H9 (cell line): Measurements from ENCODE around the gene ACBD7. TPM values are rescaled to one million over a fixed set of nuclear protein-coding genes. Genes with fewer than 3 reads are reported as not detected.

Source experiments
- DNase-seq: peaks from one replicate; pipeline ENCODE4 v3.0.0-alpha.2; 2017
- H2AFZ ChIP-seq: one replicate; pipeline ENCODE4 v1.6.1; 2013; ENCODE audit warnings: mild to moderate bottlenecking, low read length, control low read depth, moderate library complexity
- H2AK5ac ChIP-seq: 2 replicates; pipeline ENCODE4 v1.6.1; 2013; ENCODE audit warnings: low read length, control low read depth, mixed read lengths; ENCODE audit not compliant: insufficient read length
- H2BK120ac ChIP-seq: one replicate; pipeline ENCODE4 v1.6.1; 2013; ENCODE audit warnings: low read depth, mild to moderate bottlenecking, low read length, control low read depth, inconsistent platforms; ENCODE audit not compliant: poor library complexity, severe bottlenecking
- H2BK12ac ChIP-seq: 2 replicates; pipeline ENCODE4 v1.6.1; 2013; ENCODE audit warnings: low read length, control low read depth, mixed read lengths, low read depth; ENCODE audit not compliant: insufficient read length
- H2BK15ac ChIP-seq: 2 replicates; pipeline ENCODE4 v1.6.1; 2013; ENCODE audit warnings: low read depth, low read length, control low read depth
- H2BK20ac ChIP-seq: one replicate; pipeline ENCODE4 v1.6.1; 2013; ENCODE audit warnings: low read depth, mild to moderate bottlenecking, low read length, control low read depth, inconsistent platforms; ENCODE audit not compliant: poor library complexity, severe bottlenecking
- H2BK5ac ChIP-seq: 2 replicates; pipeline ENCODE4 v1.6.1; 2013; ENCODE audit warnings: low read length, control low read depth, mixed read lengths; ENCODE audit not compliant: insufficient read length
- H3K14ac ChIP-seq: 2 replicates; pipeline ENCODE4 v1.6.1; 2013; ENCODE audit warnings: low read length, control low read depth; ENCODE audit not compliant: insufficient read depth
- H3K18ac ChIP-seq: 2 replicates; pipeline ENCODE4 v1.6.1; 2013; ENCODE audit warnings: low read depth, mild to moderate bottlenecking, mixed read lengths, low read length, control low read depth; ENCODE audit not compliant: insufficient read length
- H3K23ac ChIP-seq: 2 replicates; pipeline ENCODE4 v1.6.1; 2013; ENCODE audit warnings: low read length, control low read depth, mixed read lengths, low read depth; ENCODE audit not compliant: insufficient read length
- H3K23me2 ChIP-seq: 2 replicates; pipeline ENCODE4 v1.6.1; 2013; ENCODE audit warnings: low read depth, mild to moderate bottlenecking, mixed read lengths, low read length, control low read depth; ENCODE audit not compliant: insufficient read length, poor library complexity, severe bottlenecking
- H3K27ac ChIP-seq: 2 replicates; pipeline ENCODE4 v1.5.1; 2013; ENCODE audit warnings: low read length, control low read depth, mixed read lengths, low read depth; ENCODE audit not compliant: insufficient read length
- H3K27me3 ChIP-seq: 2 replicates; pipeline ENCODE4 v1.6.1; 2013; ENCODE audit warnings: low read length, control low read depth, inconsistent platforms; ENCODE audit not compliant: insufficient read depth
- H3K4ac ChIP-seq: 2 replicates; pipeline ENCODE4 v1.6.1; 2013; ENCODE audit warnings: low read depth, mild to moderate bottlenecking, control low read depth, inconsistent platforms, low read length, moderate library complexity
- H3K4me1 ChIP-seq: 2 replicates; pipeline ENCODE4 v1.6.1; 2013; ENCODE audit warnings: low read length, control low read depth, inconsistent platforms; ENCODE audit not compliant: insufficient read depth
- H3K4me2 ChIP-seq: 2 replicates; pipeline ENCODE4 v1.6.1; 2013; ENCODE audit warnings: low read length, control low read depth, mixed read lengths; ENCODE audit not compliant: insufficient read length, insufficient read depth
- H3K56ac ChIP-seq: 2 replicates; pipeline ENCODE4 v1.6.1; 2013; ENCODE audit warnings: low read depth, mild to moderate bottlenecking, mixed read lengths, low read length, control low read depth; ENCODE audit not compliant: insufficient read length
- H3K79me1 ChIP-seq: 2 replicates; pipeline ENCODE4 v1.6.1; 2013; ENCODE audit warnings: low read depth, mild to moderate bottlenecking, moderate library complexity, low read length, control low read depth, inconsistent platforms; ENCODE audit not compliant: insufficient read depth, poor library complexity, severe bottlenecking
- H3K79me2 ChIP-seq: 2 replicates; pipeline ENCODE4 v1.6.1; 2013; ENCODE audit warnings: low read length, control low read depth, inconsistent platforms; ENCODE audit not compliant: insufficient read depth
- H3K9ac ChIP-seq: 2 replicates; pipeline ENCODE4 v1.6.1; 2013; ENCODE audit warnings: low read length, control low read depth, mixed read lengths; ENCODE audit not compliant: insufficient read length; ENCODE audit errors: extremely low read depth
- H3K9me3 ChIP-seq: one replicate; pipeline ENCODE4 v1.6.1; 2013; ENCODE audit warnings: low read depth, low read length, inconsistent platforms; ENCODE audit not compliant: control insufficient read depth
- H3T11ph ChIP-seq: one replicate; pipeline ENCODE4 v1.6.1; 2013; ENCODE audit warnings: mild to moderate bottlenecking, low read length, control low read depth, inconsistent platforms
- H4K20me1 ChIP-seq: one replicate; pipeline ENCODE4 v1.6.1; 2013; ENCODE audit not compliant: control insufficient read depth, insufficient read length, insufficient read depth
- H4K5ac ChIP-seq: 2 replicates; pipeline ENCODE4 v1.6.1; 2013; ENCODE audit warnings: low read depth, mild to moderate bottlenecking, mixed read lengths, low read length, control low read depth; ENCODE audit not compliant: insufficient read length
- H4K8ac ChIP-seq: replicated peaks from 2 replicates; pipeline ENCODE4 v1.6.1; 2013; ENCODE audit warnings: low read length, control low read depth, mixed read lengths, low read depth; ENCODE audit not compliant: insufficient read length
- H4K91ac ChIP-seq: 2 replicates; pipeline ENCODE4 v1.6.1; 2013; ENCODE audit warnings: low read depth, mild to moderate bottlenecking, moderate library complexity, mixed read lengths, low read length, control low read depth; ENCODE audit not compliant: insufficient read length
- H3K27ac Mint-ChIP-seq, 3 experiments: 2 replicates in 2 of 3; 3 replicates in 1 of 3; pipeline ENCODE4 v1.8.0; 2020 to 2021; ENCODE audit warnings: mixed read lengths in 3 of 3, mild to moderate bottlenecking in 1 of 3, moderate library complexity in 1 of 3
- H3K27me3 Mint-ChIP-seq: 2 replicates; pipeline ENCODE4 v1.8.0; 2021; ENCODE audit warnings: low read depth, mild to moderate bottlenecking, moderate library complexity, mixed read lengths
- H3K36me3 Mint-ChIP-seq, 3 experiments: 2 replicates in 2 of 3; 3 replicates in 1 of 3; pipeline ENCODE4 v1.8.0; 2020 to 2021; ENCODE audit warnings: low read depth in 3 of 3, mixed read lengths in 3 of 3; ENCODE audit not compliant: insufficient read depth in 1 of 3
- H3K4me1 Mint-ChIP-seq, 2 experiments: 2 replicates each; pipeline ENCODE4 v1.8.0; 2020; ENCODE audit warnings: mixed read lengths in 2 of 2
- H3K4me3 Mint-ChIP-seq, 2 experiments: 2 replicates in 1 of 2; 3 replicates in 1 of 2; pipeline ENCODE4 v1.8.0; 2020 to 2021; ENCODE audit warnings: mild to moderate bottlenecking in 2 of 2, mixed read lengths in 2 of 2, moderate library complexity in 1 of 2
- H3K9me3 Mint-ChIP-seq, 2 experiments: 2 replicates in 1 of 2; 3 replicates in 1 of 2; pipeline ENCODE4 v1.8.0; 2020; ENCODE audit warnings: mild to moderate bottlenecking in 2 of 2, mixed read lengths in 2 of 2, moderate library complexity in 1 of 2
- WGBS: extraction: QIAGEN DNeasy Blood & Tissue Kit; methylation state at CpG from one replicate; pipeline ENCODE4 v1.1.7; 2013; ENCODE audit warnings: missing lambda C conversion rate, low lambda C conversion rate, mixed read lengths; ENCODE audit not compliant: insufficient read length; ENCODE audit errors: extremely low coverage; 5-methylcytosine and 5-hydroxymethylcytosine counted together
- total RNA-seq: library from RNA; stranded (reverse); gene quantifications from 2 replicates; pipeline ENCODE4 v1.2.1, GENCODE V29; 2021
- TF ChIP-seq, protein P1 (sequence below): fragments of 200-600 bp; sonication (generic); conservative IDR thresholded peaks from 3 replicates; pipeline ENCODE4 v1.8.0; 2021; ENCODE audit warnings: antibody characterized with exemption, mild to moderate bottlenecking

Gene ACBD7
- total RNA-seq, 1 experiment from 2014 or later, result 25.0 TPM

DNA sequence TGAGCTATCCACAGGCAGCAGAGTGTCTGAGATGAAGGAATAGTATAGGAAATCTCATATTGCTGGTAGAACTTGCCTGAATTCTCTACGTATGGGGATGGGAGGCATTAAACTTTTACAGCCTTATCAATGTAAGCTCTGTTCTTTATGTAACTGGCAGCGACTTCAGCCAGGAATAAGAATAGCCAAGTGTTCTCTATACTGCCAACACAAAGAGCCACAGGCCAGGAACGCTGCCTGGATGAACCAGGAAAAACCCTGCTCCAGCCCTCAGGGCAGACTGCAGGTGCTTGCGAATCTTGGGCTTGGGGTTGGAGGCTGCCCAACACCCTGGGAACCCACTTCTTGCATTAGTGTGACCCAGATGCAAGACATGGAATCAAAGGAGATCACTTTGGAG, 50.9 kb downstream of the ACBD7 start:
- Histone ChIP-seq H3K27me3 (no peaks in the 10 kb centered on the region), H3K14ac (no peak overlapping the region), H3K23me2 (no peaks in the 10 kb centered on the region), H3K4ac (no peak overlapping the region), H2BK20ac (no peak overlapping the region), H3K4me1 (no peaks in the 10 kb centered on the region; the same call in 1 of the 2 replicates), H3K9ac (no peak overlapping the region), H4K5ac (no peak overlapping the region), H2AK5ac (no peak overlapping the region), H3K79me2 (no peaks in the 10 kb centered on the region), H3K9me3 (no peaks in the 10 kb centered on the region), H2BK5ac (no peak overlapping the region), H4K20me1 (no peaks in the 10 kb centered on the region), H2BK12ac (no peak overlapping the region), H3T11ph (no peak overlapping the region), H3K79me1 (no peaks in the 10 kb centered on the region), H2BK15ac (no peak overlapping the region), H4K91ac (no peak overlapping the region), H2AFZ (no peak overlapping the region), H3K56ac (no peak overlapping the region), H4K8ac (no peak overlapping the region), H3K23ac (no peak overlapping the region), H3K4me2 (no peak overlapping the region), H3K18ac (no peak overlapping the region), H3K27ac (no peak overlapping the region), H2BK120ac (no peak overlapping the region)
- Mint-ChIP-seq H3K27ac (no peak overlapping the region), H3K4me1 (peaks cover 10 to 11% of the 10 kb centered on the region in 2 experiments), H3K9me3 (peaks cover 0 to 3% of the 10 kb centered on the region in 2 experiments; a peak in 2 of 5 replicates), H3K36me3 (no peaks in the 10 kb centered on the region; a peak in 2 of 7 replicates), H3K27me3 (no peaks in the 10 kb centered on the region; the same call in 1 of the 2 replicates), H3K4me3 (no peak overlapping the region)
- no peak for DNase-seq
- TF ChIP-seq, protein P1, sequence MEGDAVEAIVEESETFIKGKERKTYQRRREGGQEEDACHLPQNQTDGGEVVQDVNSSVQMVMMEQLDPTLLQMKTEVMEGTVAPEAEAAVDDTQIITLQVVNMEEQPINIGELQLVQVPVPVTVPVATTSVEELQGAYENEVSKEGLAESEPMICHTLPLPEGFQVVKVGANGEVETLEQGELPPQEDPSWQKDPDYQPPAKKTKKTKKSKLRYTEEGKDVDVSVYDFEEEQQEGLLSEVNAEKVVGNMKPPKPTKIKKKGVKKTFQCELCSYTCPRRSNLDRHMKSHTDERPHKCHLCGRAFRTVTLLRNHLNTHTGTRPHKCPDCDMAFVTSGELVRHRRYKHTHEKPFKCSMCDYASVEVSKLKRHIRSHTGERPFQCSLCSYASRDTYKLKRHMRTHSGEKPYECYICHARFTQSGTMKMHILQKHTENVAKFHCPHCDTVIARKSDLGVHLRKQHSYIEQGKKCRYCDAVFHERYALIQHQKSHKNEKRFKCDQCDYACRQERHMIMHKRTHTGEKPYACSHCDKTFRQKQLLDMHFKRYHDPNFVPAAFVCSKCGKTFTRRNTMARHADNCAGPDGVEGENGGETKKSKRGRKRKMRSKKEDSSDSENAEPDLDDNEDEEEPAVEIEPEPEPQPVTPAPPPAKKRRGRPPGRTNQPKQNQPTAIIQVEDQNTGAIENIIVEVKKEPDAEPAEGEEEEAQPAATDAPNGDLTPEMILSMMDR, result no peak
- no CpG with 5 or more reads among the region's 4 CpGs for WGBS
